ENCODE results near the gene MTERF2. TPM values are rescaled to one million over a fixed set of nuclear protein-coding genes. Genes with fewer than 3 reads are reported as not detected.
"Not testable (repeated sequence)": the region's sequence is repeated elsewhere in the genome, so short reads cannot be mapped to it uniquely, and the experiment has no call there.

Gene MTERF2
- total RNA-seq, 4 donors from 2014 or later, result 3.8 to 31.5 (median 18.6) TPM

DNA sequence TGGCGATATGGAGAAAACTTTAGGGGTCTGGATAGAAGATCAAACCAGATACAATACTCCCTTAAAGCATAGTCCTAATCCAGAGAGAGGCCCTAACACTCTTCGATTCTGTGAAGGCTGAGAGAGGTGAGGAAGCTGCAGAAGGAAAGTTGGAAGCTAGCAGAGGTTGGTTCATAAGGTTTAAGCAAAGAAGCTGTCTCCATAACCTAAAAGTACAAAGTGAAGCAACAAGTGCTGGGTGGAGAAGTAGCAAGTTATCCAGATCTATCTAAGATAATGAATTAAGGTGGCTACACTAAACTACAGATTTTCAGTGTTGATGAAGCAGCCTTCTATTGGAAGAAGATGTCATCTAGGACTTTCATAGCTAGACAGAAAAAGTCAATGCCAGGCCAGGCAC lies 24.6 kb upstream of the MTERF2 start:
- Histone ChIP-seq H3K4me3 (no peak overlapping the region), H3K9me3 (no peaks in the 10 kb centered on the region), H3K36me3 (no peaks in the 10 kb centered on the region), H3K27ac (no peak overlapping the region), H3K4me1 (no peaks in the 10 kb centered on the region), H3K27me3 (no peaks in the 10 kb centered on the region)
- intact Hi-C loops (cut with DNase I; ENCODE audit: low total_unique reads), result no loop called here
- TF ChIP-seq, protein P1, sequence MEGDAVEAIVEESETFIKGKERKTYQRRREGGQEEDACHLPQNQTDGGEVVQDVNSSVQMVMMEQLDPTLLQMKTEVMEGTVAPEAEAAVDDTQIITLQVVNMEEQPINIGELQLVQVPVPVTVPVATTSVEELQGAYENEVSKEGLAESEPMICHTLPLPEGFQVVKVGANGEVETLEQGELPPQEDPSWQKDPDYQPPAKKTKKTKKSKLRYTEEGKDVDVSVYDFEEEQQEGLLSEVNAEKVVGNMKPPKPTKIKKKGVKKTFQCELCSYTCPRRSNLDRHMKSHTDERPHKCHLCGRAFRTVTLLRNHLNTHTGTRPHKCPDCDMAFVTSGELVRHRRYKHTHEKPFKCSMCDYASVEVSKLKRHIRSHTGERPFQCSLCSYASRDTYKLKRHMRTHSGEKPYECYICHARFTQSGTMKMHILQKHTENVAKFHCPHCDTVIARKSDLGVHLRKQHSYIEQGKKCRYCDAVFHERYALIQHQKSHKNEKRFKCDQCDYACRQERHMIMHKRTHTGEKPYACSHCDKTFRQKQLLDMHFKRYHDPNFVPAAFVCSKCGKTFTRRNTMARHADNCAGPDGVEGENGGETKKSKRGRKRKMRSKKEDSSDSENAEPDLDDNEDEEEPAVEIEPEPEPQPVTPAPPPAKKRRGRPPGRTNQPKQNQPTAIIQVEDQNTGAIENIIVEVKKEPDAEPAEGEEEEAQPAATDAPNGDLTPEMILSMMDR (IDR thresholded peaks at IDR 0.05), result no peak
- TF ChIP-seq POLR2A (IDR thresholded peaks at IDR 0.05), result no peak
- DNase-seq, result no peak

DNA sequence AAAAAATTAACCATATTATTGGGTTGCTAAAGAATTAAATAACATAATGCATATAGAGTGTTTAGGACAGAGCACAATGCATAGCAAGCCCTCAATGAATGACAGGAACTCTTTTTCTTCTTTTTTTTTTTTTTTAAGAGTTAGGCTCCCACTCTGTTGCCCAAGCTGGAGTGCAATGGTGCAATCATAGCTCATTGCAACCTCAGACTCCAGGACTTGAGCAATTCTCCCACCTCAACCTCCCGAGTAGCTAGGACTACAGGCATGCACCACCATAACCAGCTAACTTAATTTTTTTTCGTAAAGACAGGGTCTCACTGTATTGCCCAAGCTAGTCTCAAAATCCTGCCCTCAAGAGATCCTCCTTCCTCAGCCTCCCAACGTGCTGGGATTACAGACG lies 20.5 kb upstream of the MTERF2 start:
- no peaks in the 10 kb centered on the region for H3K4me1 ChIP-seq
- H3K4me3 ChIP-seq, result no peak overlapping the region
- H3K27me3 ChIP-seq, result no peaks in the 10 kb centered on the region
- no peaks in the 10 kb centered on the region for H3K36me3 ChIP-seq
- TF ChIP-seq POLR2A (IDR thresholded peaks at IDR 0.05), result no peak
- TF ChIP-seq, protein P1 (IDR thresholded peaks at IDR 0.05), result no peak
- H3K27ac ChIP-seq, result no peak overlapping the region
- intact Hi-C loops (cut with DNase I; ENCODE audit: low total_unique reads), result no loop called here
- H3K9me3 ChIP-seq, result no peaks in the 10 kb centered on the region
- no peak for DNase-seq

DNA sequence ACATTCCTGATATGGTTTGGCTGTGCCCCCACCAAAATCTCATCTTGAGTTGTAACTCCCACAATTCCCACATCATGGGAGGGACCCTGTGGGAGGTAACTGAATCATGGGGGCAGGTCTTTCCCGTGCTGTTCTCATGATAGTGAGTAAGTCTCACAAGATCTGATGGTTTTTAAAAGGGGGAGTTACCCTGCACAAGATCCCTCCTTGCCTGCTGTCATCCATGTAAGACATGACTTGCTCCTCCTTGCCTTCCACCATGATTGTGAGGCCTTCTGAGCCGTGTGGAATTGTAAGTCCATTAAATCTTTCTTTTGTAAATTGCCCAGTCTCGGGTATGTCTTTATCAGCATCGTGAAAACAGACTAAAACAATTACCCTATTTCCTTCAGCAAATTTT lies 15.7 kb upstream of the MTERF2 start:
- H3K4me3 ChIP-seq; intact Hi-C loops (cut with DNase I; ENCODE audit: low total_unique reads): not testable (repeated sequence)

DNA sequence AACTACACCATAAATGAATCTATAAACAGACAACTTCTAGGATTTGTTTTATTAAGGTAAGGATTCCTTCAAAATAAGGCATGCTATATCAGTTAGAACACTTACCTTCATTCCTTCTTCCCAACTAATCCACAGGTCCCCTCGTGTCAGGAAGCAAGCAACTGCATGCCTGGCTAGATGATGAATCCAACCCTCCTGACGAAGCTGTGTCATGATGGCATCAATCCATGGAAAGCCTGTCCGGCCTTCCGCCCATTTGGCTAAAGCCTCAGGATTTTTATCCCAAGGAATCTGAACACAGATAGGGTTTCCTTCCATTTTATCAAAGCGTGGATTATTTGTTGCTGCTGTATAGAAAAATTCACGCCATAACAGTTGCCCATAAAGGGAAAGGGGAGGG lies 12.5 kb upstream of the MTERF2 start:
- no peak overlapping the region for H3K27ac ChIP-seq
- TF ChIP-seq, protein P1 (IDR thresholded peaks at IDR 0.05), result no peak
- TF ChIP-seq POLR2A (IDR thresholded peaks at IDR 0.05), result no peak
- H3K36me3 ChIP-seq, result no peaks in the 10 kb centered on the region
- DNase-seq, result no peak
- no peak overlapping the region for H3K4me3 ChIP-seq
- no peaks in the 10 kb centered on the region for H3K27me3 ChIP-seq
- no peaks in the 10 kb centered on the region for H3K4me1 ChIP-seq
- intact Hi-C loops (cut with DNase I; ENCODE audit: low total_unique reads), result no loop called here
- H3K9me3 ChIP-seq, result no peaks in the 10 kb centered on the region

More for the DNA sequence above, 15.7 kb upstream of the MTERF2 start:
- not testable (repeated sequence) for H3K27ac ChIP-seq, DNase-seq, H3K27me3 ChIP-seq, H3K36me3 ChIP-seq, H3K4me1 ChIP-seq, H3K9me3 ChIP-seq

DNA sequence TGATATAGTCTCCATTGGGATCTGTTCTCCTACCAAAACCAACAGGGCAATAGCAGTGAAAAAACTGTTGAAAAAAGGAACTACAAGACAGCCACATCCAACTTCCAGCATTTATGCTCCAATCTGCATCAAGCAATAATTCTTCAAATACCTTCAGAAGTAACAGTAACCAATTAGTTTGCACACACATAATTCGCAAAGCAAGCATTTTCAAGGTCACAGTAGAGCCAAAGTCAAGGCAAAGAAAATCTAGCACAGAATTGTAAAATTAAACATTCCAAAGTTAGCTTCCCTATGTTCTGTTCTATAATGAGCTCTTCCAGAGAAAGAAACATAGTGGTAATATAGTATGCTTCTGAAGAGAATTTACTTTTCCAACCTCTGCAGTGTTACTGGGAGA lies 11.0 kb upstream of the MTERF2 start:
- no peaks in the 10 kb centered on the region for H3K9me3 ChIP-seq
- H3K36me3 ChIP-seq, result no peaks in the 10 kb centered on the region
- H3K4me1 ChIP-seq, result no peaks in the 10 kb centered on the region
- TF ChIP-seq, protein P1 (IDR thresholded peaks at IDR 0.05), result no peak
- TF ChIP-seq POLR2A (IDR thresholded peaks at IDR 0.05), result no peak
- intact Hi-C loops (cut with DNase I; ENCODE audit: low total_unique reads), result no loop called here
- no peaks in the 10 kb centered on the region for H3K27me3 ChIP-seq
- no peak for DNase-seq
- no peak overlapping the region for H3K27ac ChIP-seq
- no peak overlapping the region for H3K4me3 ChIP-seq

DNA sequence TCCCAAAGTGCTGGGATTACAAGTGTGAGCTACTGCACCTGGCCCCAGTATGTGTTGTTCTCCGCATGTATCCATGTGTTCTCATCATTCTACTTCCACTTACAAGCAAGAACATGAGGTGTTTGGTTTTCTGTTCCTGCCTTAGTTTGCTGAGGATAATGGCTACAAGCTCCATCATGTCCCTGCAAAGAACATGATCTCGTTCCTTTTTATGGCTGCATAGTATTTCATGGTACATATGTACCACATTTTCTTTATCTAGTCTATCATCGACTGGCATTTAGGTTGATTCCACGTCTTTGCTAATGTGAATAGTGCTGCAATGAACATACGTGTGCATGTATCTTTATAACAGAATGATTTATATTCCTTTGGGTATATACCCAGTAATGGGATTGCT lies 9.2 kb upstream of the MTERF2 start:
- H3K9me3 ChIP-seq; H3K4me1 ChIP-seq; H3K27me3 ChIP-seq; H3K27ac ChIP-seq; DNase-seq; intact Hi-C loops (cut with DNase I; ENCODE audit: low total_unique reads); H3K4me3 ChIP-seq; H3K36me3 ChIP-seq: not testable (repeated sequence)
